HG03103 (cell line): ENCODE results near the gene TRANK1.
A peak's percentile ranks its signal among the peaks of the same experiment; 100 is the strongest.
"Not testable (repeated sequence)": the region's sequence is repeated elsewhere in the genome, so short reads cannot be mapped to it uniquely, and the experiment has no call there.

Source experiments
- ATAC-seq: cut with Tn5 transposase; IDR thresholded peaks from one replicate; pipeline ENCODE4 v1.9.1; 2021; ENCODE audit warnings: low read depth; ENCODE audit not compliant: unreplicated experiment

TRANK1 gene

GRCh38 chr3:36894914-36895313 lies 49.9 kb downstream of the TRANK1 start:
- no peak for ATAC-seq

GRCh38 chr3:36893826-36894225 lies 51.0 kb downstream of the TRANK1 start:
- ATAC-seq, result no peak

GRCh38 chr3:36893137-36893557 lies 51.7 kb downstream of the TRANK1 start:
- ATAC-seq, result peak; percentile 51

GRCh38 chr3:36892457-36893136 lies 52.3 kb downstream of the TRANK1 start:
- no peak for ATAC-seq

- peak; percentile 44 for ATAC-seq
Measured at GRCh38 chr3:36891701-36892160, 53.1 kb downstream of the TRANK1 start.

GRCh38 chr3:36891097-36891496 lies 53.8 kb downstream of the TRANK1 start:
- ATAC-seq, result not testable (repeated sequence)

GRCh38 chr3:36890261-36890660 lies 54.6 kb downstream of the TRANK1 start:
- ATAC-seq, result no peak

- ATAC-seq, result no peak
Measured at GRCh38 chr3:36881735-36882134, 63.1 kb downstream of the TRANK1 start.

- not testable (repeated sequence) for ATAC-seq
Measured at GRCh38 chr3:36879842-36880241, 65.0 kb downstream of the TRANK1 start.

GRCh38 chr3:36877930-36878685 lies 66.7 kb downstream of the TRANK1 start:
- no peak for ATAC-seq

- peak; percentile 98 for ATAC-seq
Measured at GRCh38 chr3:36876181-36876936, 68.5 kb downstream of the TRANK1 start.

- ATAC-seq, result no peak
Measured at GRCh38 chr3:36875397-36875796, 69.5 kb downstream of the TRANK1 start.

- ATAC-seq, result no peak
Measured at GRCh38 chr3:36874424-36874823, 70.4 kb downstream of the TRANK1 start.

GRCh38 chr3:36871379-36872126 lies 73.3 kb downstream of the TRANK1 start:
- no peak for ATAC-seq

GRCh38 chr3:36868614-36869436 lies 76.0 kb downstream of the TRANK1 start:
- peak; percentile 91 for ATAC-seq

- ATAC-seq, result no peak
Measured at GRCh38 chr3:36867810-36868209, 77.0 kb downstream of the TRANK1 start.

GRCh38 chr3:36866368-36866767 lies 78.5 kb downstream of the TRANK1 start:
- no peak for ATAC-seq

- no peak for ATAC-seq
Measured at GRCh38 chr3:36864180-36865053, 80.4 kb downstream of the TRANK1 start.
